ENCODE data around the gene PUM2.

- TF ChIP-seq POLR2A (IDR thresholded peaks at IDR 0.05) = no peak
- TF ChIP-seq CTCF (IDR thresholded peaks at IDR 0.05) = no peak
- no peak for TF ChIP-seq EP300 (IDR thresholded peaks at IDR 0.05)
- TF ChIP-seq POLR2AphosphoS5 (IDR thresholded peaks at IDR 0.05) = no peak
Observed at GRCh38 chr2:20362701-20363435, 12.2 kb upstream of the PUM2 start.

Measured in sigmoid colon (tissue), 4 donors.